NCI-H146 (cell line): ENCODE measurements around the gene FUT2.
A peak's percentile ranks its signal among the peaks of the same experiment; 100 is the strongest.
"Not testable (repeated sequence)": the region's sequence is repeated elsewhere in the genome, so short reads cannot be mapped to it uniquely, and the experiment has no call there.

Experiments used
- DNase-seq: peaks from one replicate; lab custom pipeline; 2025; lab: John Stamatoyannopoulos, UW

The FUT2 gene

DNA sequence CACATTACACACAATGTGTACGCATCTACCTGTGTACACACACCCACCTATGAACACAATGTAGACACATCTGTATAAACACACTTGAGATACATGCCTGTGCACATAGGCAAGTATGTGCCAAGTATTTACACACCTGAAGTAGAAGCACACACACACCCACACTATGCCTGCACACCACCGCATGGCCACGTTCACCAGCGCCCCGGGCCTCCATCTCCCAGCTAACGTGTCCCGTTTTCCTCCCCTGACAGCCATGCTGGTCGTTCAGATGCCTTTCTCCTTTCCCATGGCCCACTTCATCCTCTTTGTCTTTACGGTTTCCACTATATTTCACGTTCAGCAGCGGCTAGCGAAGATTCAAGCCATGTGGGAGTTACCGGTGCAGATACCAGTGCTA, 6.9 kb downstream of the FUT2 start:
- no peak for DNase-seq

DNA sequence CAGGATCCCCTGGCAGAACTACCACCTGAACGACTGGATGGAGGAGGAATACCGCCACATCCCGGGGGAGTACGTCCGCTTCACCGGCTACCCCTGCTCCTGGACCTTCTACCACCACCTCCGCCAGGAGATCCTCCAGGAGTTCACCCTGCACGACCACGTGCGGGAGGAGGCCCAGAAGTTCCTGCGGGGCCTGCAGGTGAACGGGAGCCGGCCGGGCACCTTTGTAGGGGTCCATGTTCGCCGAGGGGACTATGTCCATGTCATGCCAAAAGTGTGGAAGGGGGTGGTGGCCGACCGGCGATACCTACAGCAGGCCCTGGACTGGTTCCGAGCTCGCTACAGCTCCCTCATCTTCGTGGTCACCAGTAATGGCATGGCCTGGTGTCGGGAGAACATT, 7.5 kb downstream of the FUT2 start:
- no peak for DNase-seq

DNA sequence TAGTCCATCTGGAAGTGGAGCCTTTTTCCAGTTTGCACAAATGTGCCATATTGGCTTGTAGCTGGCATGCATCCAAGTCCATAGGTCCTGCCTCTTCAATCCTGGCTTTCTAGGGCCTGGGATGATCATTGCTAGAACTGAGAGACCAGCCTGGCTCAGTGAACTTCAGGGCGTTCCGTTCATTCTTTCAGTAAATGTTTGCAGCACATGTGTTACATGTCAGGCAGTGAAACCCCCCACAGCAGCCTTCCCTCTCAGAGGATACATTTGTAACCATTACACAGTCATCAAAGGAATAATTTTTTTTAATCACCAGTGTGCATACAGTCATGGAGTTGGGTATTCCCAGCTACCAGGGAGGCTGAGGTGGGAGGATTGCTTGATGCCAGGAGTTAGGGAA, 9.7 kb downstream of the FUT2 start:
- DNase-seq, result peak; percentile 21

DNA sequence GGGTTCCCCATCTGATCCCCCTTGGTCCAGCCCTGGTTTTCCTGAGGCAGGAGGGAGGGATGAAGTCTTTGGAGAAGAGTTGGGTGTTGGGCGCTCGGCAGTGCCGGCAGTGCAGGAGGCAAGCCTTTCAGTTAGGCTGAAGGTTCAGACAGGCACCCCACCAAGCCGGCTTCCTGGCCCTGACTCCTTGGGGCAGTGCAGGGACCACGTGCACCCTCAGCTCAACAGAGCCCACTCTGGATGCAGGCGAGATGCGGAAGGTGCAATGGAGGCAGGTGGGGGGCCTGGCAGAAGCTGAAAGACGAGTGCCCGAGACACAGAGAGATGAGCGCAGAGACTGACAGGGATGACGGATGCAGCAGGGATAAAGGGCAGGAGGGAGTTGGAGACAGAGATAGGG, 12.7 kb downstream of the FUT2 start:
- DNase-seq, result no peak

DNA sequence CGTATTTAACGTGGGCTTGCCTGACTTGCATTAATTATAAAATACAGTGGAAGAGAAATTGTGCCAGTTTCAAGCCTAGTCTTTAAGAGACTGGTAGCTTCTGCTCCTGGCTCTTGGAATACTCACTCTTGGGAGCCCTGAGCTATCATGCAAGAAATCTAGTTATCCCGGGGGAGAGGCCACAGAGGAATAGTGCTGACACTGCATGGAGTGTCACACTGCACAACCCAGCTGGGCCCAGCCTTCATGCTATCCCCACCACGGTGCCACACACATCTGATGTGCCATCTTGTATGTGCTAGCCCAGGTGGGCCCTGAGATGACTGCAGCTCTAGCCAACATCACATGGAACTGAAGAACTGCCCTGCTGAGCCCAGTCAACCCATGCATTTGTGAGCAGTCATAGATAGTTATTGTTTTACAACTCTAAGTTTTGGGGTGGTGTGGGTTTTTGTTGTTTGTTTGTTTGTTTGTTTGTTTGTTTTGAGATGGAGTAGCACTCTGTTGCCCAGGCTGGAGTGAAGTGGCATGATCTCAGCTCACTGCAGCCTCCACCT, 15.4 kb downstream of the FUT2 start:
- no peak for DNase-seq

DNA sequence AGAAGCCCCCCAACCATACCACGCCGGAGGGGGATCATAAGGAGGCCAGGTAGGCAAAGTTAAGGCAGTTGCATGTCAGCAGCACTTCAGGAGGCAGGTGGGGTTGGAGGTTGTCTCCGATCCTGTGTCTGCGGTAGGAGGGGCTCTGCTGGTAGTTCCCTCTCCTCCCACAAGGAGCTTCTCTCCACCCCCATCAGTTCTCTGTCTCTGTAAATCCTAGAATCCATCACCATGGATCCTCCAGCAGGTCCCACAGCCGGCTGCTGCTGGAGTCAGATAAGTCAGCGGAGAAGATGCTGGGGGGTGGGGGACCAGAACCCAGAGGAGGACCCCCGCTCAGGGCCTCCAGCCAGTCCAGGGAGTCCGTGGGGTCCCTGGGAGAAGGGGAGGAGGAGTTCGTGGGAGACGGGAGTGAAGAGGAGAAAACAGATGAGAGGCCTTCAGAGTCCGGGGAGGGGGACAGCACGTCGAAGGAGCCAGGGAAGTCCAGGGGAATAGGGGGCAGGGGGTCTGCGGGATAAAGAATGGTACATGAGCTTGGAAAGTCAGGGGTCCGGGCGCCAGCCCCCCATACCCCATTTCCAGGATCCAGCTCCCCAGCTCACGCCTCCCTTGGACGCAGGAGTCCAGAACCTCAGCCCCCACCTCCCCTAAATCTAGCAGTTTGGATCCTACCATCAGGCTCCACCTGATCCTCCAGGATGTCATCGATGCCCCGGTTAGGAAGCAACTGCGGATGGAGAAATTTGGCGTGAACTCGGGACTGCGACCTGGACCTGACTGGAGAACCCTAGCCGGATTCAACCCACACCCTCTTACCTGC, 17.5 kb downstream of the FUT2 start:
- peak; percentile 32 for DNase-seq

DNA sequence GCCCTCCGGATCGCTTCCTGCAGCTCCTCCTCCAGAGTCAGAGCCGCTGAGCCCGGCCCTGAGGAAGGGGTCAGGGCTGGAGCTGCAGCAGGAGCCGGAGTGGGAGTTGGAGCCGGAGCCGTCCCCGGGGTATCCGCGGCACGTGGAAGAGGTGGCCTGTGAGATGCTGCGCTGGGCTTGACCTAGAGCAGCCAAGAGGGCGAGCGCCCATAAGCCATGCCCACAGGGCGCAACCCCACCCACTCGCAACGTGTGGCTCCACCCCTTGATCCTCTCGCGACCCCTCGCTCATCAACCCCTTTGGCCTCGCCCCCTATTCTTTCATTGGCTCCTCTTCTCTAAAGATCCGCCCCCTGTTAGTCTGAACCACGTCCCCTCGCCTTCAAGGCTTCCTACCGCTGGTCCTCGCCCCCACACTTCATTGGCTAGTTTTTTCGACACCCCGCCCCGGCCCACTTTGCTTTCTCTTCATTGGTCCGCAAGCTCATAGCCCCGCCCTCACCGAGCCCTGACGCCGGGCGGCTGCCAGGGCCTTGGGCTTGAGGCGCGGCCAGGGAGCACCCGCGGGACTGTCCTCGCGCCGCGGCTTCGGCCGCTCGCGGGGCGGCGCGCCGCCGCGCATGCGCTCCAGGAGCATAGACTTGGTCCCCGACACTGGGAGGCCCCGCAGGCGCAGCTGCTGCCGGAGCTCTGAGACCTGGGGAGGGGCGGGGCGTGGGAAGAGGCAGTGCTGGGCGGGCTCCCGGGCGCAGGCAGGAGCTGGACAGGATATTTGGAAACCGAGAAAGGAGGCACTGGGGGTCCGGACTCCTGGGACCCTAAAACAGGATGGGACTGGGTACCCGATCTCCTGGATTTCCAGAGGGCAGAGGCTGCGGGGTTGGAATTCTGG, 18.3 kb downstream of the FUT2 start:
- DNase-seq, result peak; percentile 100

DNA sequence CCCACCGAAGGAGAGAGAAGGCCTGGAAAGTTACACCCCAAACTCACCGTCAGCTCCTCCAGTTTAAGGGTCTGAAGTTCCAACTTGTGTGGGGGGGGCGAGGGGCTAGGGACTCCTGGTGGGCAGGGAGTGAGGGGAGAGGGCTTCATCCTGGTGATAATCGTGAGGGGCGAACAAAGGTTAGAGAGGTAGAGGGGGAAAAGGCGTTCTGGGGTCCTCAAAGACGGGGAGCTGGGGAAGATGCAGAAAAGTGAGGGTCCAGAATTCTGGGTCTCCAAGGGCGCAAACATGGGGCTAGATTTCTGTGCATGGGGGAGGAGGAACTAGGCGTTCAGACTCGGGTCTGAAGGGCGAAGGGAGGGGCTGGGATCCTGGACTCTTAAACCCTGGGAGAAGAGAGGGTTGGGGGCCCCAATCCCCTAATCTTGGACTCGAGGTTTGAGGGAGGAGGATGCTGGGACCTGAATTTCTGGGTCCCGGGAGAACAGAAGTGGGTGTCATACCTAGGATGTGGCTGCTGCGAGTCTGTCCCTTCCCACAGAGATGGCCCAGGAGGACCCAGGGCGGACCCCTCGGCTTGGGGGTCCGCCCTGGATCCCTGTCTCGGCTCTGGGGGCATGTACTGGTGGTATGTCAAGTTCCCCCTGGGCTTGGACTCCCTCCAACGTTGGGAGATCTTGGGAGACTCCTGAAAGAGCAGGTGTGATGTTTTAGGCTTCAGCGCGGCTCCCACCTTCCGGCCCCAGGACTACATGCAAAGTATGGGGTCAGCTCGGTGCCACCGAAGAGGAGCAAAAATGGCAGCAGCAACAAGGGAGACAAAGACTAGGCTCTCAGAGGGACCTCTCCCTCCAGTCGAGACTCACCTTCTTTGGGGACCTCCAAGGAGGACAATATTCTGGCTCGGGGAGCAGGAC, 19.2 kb downstream of the FUT2 start:
- no peak for DNase-seq

DNA sequence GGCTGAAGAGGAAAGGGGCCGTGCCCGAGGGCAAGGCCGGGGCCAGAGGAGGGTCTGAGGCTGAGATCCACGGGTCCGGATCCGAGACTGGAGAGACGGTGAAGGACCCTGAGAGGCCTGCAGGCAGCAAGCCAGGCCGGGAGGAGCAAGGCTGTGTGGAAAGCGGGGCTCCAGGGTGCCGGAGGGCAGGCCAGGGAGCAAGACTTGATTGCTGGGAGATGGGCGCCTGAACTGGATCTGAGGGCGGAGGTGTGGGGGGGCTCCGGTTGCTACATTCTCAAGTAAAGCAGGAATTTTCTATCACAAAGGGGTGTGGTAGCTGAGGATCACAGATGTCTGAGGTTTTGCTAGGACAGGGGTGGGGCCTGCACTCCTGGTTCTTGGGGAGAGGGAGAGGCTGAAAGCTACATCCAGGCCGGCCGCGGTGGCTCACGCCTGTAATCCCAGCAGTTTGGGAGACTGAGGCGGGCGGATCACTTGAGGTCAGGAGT, 20.0 kb downstream of the FUT2 start:
- DNase-seq, result no peak

DNA sequence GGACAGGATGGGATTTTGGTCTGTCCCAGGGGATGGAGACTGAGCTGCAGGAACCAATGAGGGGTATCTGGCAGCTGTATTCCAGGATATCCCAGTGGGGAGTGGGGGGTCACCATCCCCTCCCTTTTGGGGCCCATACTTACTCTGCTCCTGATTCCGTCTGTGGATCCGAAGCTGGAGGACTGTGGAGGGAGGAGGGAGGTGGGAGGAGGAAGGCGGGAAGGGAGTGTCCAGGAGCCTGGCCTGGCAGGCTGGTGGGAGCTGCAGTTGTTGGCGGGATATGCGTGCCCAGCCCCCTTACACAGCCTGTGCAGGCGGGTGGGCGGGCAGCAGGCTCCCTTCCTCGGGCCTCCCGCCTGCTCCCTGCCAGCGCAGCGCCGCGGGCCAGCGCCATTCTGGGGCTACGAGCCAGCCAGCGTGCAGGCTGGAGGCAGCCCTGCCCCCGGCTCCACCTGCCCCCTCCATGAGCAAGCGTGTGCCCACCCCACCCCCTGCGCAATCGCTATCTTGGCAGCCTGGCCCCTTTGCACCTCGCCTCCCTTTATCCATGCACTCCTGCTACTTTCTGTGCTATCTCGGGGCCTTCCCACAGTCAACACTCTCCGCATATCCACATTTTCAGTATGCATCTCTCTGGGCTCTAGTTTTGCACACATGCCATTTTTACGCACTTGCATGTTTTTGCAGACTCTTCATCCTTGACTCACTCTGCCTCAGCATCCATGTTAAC, 21.0 kb downstream of the FUT2 start:
- DNase-seq, result peak; percentile 56

DNA sequence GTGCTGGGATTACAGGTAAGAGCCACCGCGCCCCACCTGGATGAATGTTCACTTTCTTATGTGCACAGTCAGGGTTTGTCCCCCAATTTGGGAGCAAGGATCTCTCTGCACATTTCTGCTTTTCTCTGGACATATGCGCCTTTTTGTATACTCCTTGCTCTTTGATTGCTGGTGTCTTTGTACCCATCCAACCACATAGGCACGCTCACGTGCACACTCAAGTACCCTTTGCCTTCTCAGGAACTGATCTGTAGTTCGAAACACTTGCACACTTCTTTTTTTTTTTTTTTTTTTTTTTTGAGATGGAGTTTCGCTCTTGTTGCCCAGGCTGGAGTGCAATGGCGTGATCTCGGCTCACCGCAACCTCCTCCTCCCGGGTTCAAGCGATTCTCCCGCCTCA, 22.3 kb downstream of the FUT2 start:
- not testable (repeated sequence) for DNase-seq

DNA sequence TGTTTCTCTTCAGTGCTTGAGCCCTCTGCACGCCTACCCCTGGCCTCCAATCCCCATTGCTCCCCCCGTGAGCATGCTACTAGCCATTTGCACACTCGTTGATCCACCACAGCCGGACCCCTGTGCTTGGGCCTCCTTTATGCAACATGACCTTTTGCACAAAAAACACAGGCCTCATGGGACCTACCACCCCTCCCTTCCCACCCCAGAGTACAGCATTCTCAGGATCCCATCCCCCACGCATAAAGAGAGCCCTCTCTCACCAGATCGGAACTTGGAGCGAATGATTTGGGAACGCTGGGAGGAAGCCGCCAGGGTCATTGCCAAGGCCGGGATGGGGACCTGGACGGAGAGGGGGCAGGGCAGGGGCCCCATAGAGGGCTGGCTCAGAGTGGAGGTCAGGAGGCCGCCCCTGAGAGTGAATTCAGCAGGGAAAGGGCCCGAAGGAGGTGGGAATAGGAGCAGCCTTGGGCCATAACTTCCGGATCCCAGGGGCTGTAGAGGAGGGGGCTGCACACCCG, 23.0 kb downstream of the FUT2 start:
- no peak for DNase-seq

DNA sequence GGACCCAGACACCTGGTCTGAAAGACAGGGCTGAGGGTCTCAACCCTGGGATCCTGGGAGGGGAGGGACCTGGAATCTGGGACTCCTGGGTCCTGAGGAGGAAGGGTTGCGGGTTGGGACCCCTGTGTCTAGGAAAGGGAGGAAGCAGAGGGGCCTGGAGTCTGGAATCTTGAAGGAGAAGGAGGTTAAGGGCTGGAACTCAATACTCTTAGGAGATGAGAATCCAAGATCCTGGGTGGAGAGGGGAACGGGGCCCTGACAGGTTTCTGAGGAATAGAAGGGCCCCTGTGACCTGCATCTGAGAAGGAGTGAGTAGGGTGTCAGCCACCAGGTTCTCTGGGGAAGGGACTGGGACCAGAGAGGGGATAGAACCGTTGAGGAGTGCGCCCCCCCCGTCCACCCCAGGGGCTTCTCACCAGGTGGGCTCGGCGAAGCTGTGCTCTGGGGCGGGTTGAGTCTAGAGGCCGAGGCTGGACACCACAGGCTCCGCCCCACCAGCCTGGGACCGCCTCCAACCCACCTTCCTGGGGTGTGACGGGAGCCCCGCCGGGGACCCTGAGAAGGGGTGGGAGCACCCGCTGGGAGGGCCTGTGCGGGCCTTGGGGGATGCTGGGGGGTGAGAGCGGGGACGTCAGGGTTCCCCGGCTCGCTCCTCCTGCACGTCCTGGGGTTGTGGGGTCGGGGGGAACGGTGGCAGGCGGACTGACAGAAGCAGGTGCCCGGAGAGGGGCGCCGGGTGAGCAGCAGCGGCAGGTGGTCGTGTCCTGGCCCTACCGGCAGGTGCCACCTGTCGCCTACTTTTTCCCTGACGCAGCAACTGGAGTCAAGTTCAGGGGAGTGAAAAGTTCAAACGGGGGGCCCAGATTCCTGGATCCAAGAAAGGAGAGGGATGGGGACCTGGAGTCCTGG, 23.7 kb downstream of the FUT2 start, which contains the start of gene MAMSTR:
TSS of gene MAMSTR (minus strand) at position 463 of the 909 bp plus-strand sequence. CDS start 694 bp downstream, outside the sequence.
- peak; percentile 36 for DNase-seq

DNA sequence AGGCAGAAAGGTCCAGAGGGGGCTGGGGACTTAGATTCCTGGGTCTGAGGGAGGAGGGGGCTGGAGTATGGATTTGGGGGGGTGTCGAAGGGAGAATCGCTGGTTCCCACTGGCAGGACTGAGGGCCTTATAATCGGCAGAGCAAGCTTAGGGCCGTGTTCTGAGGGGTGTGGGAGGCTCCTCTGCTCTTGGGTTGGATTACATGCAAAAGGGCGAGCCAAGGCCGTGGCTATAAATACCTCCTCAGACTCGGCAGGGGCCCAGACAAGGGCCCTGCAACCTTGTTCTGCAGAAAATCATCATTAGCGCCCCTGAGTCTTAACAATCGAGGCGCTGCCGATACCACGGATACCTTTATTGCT, 24.5 kb downstream of the FUT2 start:
- DNase-seq, result no peak

DNA sequence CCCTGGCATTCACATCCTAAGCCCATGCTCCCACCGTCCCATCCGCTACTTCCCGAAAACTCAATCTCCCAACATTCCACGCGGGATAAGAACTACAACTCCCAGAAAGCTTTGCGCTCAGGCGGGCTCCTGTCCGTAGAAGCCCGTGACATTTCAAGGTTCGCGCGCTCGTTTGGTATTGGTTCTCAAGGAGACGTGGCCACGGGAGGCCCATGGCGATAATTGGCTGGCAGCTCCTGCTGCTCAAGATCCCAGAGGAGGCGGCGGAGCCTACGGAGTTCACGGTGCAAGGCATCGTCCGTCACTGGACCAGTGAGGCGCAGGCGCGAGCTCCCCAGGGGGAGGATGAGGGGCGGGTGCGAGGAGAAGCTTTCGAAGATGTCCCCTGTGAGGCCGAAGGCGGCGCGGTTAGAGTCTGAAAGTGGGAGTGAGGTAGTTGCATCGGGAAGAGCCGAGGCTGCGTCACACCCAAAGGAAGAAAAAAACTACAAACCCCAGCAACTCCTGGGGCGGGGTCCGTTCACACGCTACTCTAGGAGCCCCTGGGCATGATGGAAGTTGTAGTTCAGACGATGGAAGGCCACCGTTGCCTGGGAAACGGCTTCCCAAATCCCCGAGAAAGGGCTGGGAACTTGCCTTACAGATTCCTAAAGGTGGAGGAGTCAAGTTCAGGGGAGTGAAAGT, 25.0 kb downstream of the FUT2 start:
- DNase-seq, result peak; percentile 99

DNA sequence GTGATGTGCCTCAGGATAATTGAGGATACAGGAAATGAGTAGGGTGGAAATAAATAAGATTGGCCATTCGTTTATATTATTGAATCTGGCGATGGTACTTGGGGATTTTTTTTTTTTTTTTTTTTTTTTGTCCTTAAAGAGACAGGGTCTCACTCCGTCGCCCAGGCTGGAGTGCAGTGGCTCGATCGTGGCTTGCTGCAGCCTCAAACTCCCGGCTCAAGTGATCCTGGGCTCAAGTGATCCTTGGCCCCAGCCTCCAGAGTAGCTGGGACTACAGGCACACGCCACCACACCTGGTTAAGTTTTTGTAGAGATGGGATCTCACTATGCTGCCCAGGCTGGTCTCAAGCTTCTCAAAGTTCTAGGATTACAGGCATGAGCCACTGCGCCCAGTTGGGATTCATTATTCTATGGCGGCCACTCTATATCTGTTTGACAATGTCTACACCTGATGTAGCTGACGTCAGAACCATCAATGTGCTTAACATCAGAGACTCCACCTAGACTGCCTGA, 26.5 kb downstream of the FUT2 start:
- no peak for DNase-seq

DNA sequence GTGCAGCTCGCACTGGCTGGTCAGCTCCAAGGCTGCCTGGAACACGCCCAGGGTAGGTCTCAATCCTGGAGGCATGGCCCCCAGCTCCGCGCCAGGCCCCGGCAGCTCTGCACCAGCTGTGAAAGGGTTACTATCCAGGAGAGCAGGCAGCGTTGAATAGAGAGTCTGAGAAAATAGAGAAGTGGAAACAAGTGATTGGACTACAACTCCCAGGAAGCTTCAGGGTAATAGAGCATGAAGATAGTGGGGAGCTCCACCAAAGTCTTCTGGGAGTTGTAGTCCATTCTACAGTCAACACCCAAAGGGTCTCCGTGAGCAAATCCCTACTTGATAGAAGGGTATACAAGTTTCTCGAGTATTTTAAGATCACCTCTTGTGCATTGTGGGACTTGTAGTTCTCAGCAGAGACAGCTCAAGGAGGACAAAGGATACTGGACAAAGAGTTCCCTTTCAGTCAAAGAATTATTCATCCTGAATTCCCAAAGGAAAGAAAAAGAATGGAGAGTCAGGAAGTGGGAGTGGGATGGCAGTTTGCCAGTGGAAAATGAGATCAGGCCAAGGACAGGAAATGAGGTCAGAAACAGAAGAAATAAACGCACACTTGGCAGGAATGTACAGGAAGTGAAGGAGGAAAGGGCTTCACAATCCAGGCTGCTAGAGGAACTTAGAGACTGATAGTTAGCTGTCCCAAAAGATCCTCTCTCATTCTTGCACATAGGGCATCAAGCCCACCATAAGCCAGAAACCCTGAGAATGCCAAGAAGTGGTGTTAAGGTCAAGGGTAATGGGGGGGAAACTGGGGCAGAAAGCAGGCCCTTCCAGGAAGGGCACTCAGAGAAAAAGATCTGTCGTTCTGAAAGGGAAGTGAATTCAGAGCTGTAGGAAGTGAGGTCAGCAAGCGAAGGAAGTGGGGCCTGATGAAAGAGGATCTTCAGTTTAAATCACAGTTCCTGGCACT, 29.3 kb downstream of the FUT2 start:
- peak; percentile 41 for DNase-seq
